ENCODE results near the gene EXOC6B. TPM values are rescaled to one million over a fixed set of nuclear protein-coding genes. Genes with fewer than 3 reads are reported as not detected.

EXOC6B gene
- total and polyA plus RNA-seq, 2 of the 8 experiments (the other 6 are each of a cell fraction or from before 2014, with no cell fraction given): 13.5 to 33.0 TPM

- Histone ChIP-seq H2BK20ac (ENCODE audit: low read length) (no peak overlapping the region), H4K20me1 (replicated peaks in 1 of 2; ENCODE audit: control insufficient read depth in 1 of 2, insufficient read depth in 2 of 2, low read length in 2 of 2) (peaks cover 0 to 1% of the 10 kb centered on the region in 2 experiments), H2BK120ac (replicated peaks; ENCODE audit: low read depth, low read length) (no peak overlapping the region), H3K56ac (replicated peaks; ENCODE audit: insufficient read length, low read depth, low read length) (no peak overlapping the region), H3K4me3 (ENCODE audit: extremely low read depth in 1 of 4, insufficient read depth in 2 of 4, low read depth in 3 of 4, low read length in 4 of 4) (no peak overlapping the region), H3K4me1 (replicated peaks in 1 of 4; ENCODE audit: control insufficient read depth in 3 of 4, insufficient read depth in 4 of 4, low read length in 3 of 4) (no peaks in the 10 kb centered on the region), H4K8ac (ENCODE audit: extremely low read depth, insufficient read depth, low read length) (no peak overlapping the region), H3K18ac (ENCODE audit: extremely low read depth, low read length) (no peak overlapping the region), H2BK5ac (ENCODE audit: low read depth, low read length) (no peak overlapping the region), H3K23ac (ENCODE audit: insufficient read length) (no peak overlapping the region), H3K9ac (replicated peaks in 1 of 4; ENCODE audit: extremely low read depth in 1 of 4, low read depth in 3 of 4, low read length in 3 of 4) (no peak overlapping the region), H3K27ac (ENCODE audit: low read depth, low read length) (no peak overlapping the region), H2AFZ (ENCODE audit: low read length) (no peak overlapping the region), H2BK12ac (ENCODE audit: low read depth, low read length) (no peak overlapping the region), H3K23me2 (ENCODE audit: low read depth, low read length) (no peaks in the 10 kb centered on the region), H3K27me3 (replicated peaks in 1 of 4; ENCODE audit: control insufficient read depth in 3 of 4, extremely low read depth in 1 of 4, insufficient read depth in 3 of 4, low read length in 3 of 4) (no peaks in the 10 kb centered on the region), H4K5ac (ENCODE audit: insufficient read length, low read depth, low read length) (no peak overlapping the region), H3K14ac (ENCODE audit: insufficient read length) (no peak overlapping the region), H2AK5ac (ENCODE audit: low read depth, low read length) (no peak overlapping the region), H2BK15ac (ENCODE audit: low read length) (no peak overlapping the region), H4K91ac (replicated peaks; ENCODE audit: insufficient read length, low read length) (no peak overlapping the region), H3K9me3 (ENCODE audit: insufficient read depth in 2 of 2, low read depth in 1 of 2, low read length in 1 of 2) (no peaks in the 10 kb centered on the region), H3K79me2 (ENCODE audit: control insufficient read depth in 1 of 2, insufficient read depth in 2 of 2, low read length in 2 of 2) (peaks cover 0 to 33% of the 10 kb centered on the region in 2 experiments; a peak in 2 of 4 replicates), H3K4ac (replicated peaks; ENCODE audit: insufficient read length, low read depth, low read length) (no peak overlapping the region), H3K79me1 (ENCODE audit: low read depth, low read length) (no peaks in the 10 kb centered on the region), H3K4me2 (ENCODE audit: insufficient read depth in 1 of 2, low read depth in 2 of 2, low read length in 2 of 2) (no peak overlapping the region), H3K36me3 (ENCODE audit: control insufficient read depth in 2 of 4, insufficient read depth in 4 of 4, low read length in 3 of 4) (no peaks in the 10 kb centered on the region; a peak in 2 of 8 replicates)
- TF ChIP-seq KDM5A (IDR thresholded peaks at IDR 0.05; ENCODE audit: low read length) (no peak), RFX5 (IDR thresholded peaks at IDR 0.05; ENCODE audit: borderline replicate concordance, low read depth, low read length) (no peak), HDAC6 (IDR thresholded peaks at IDR 0.05; ENCODE audit: low read depth, low read length) (no peak), NANOG (IDR thresholded peaks at IDR 0.05; ENCODE audit: insufficient read depth, low read depth, low read length, poor library complexity, severe bottlenecking) (no peak), CREB1 (IDR thresholded peaks at IDR 0.05) (no peak), POLR2A (IDR thresholded peaks at IDR 0.05; ENCODE audit: control extremely low read depth in 1 of 2, low read depth in 2 of 2, low read length in 2 of 2) (no peak), POLR2AphosphoS5 (IDR thresholded peaks at IDR 0.05; ENCODE audit: low read depth, low read length) (no peak), SIN3A (conservative IDR thresholded peaks at IDR 0.05 in 1 of 2, IDR thresholded peaks at IDR 0.05 in 1 of 2; ENCODE audit: low read depth in 1 of 2, low read length in 2 of 2) (no peak), SIX5 (IDR thresholded peaks at IDR 0.05; ENCODE audit: low read depth, low read length) (no peak), RBBP5 (IDR thresholded peaks at IDR 0.05; ENCODE audit: borderline replicate concordance, low read depth, low read length) (no peak), PHF8 (conservative IDR thresholded peaks at IDR 0.05; ENCODE audit: low read depth, low read length) (no peak), MAFK (IDR thresholded peaks at IDR 0.05; ENCODE audit: low read depth, low read length) (no peak), SIRT6 (IDR thresholded peaks at IDR 0.05; ENCODE audit: low read length) (no peak), BCL11A (IDR thresholded peaks at IDR 0.05; ENCODE audit: low read depth in 2 of 2, low read length in 2 of 2) (no peak), SRF (IDR thresholded peaks at IDR 0.05; ENCODE audit: low read depth, low read length) (no peak), JUND (IDR thresholded peaks at IDR 0.05; ENCODE audit: low read length) (no peak)
- POLR2A ChIA-PET (ENCODE audit: partially characterized antibody): no interaction called here
- no peak for DNase-seq (ENCODE audit: low read depth in 1 of 2, low spot score in 2 of 2)
- no peak for FAIRE-seq
- CTCF ChIA-PET (ENCODE audit: partially characterized antibody): interaction anchor here (0.6 kb wide), 1 partner anchor 354 kb away, joined by 3 read pairs; no protein-coding TSS in a partner anchor
- 100% methylated on average over 1 of the region's 1 CpG; no CpG with 5 or more reads in 1 of the 2 experiments for WGBS, 2 experiments (ENCODE audit: extremely low coverage in 1 of 2, insufficient coverage in 1 of 2, insufficient read length in 1 of 2, insufficient replicate concordance in 2 of 2, low coverage in 1 of 2, low lambda C conversion rate in 2 of 2, missing lambda C conversion rate in 1 of 2)
These were observed 16.7 kb downstream of the EXOC6B start for GRCh38 chr2:72809095-72809494.
